ENCODE results near the gene C1GALT1C1.
"Not testable (repeated sequence)": the region's sequence is repeated elsewhere in the genome, so short reads cannot be mapped to it uniquely, and the experiment has no call there.

The C1GALT1C1 gene

GRCh38 chrX:120629667-120630537, at the start of gene C1GALT1C1:
Gene C1GALT1C1, minus strand, starts transcription at chrX:120630054. Its CDS starts 2,888 bp downstream, at chrX:120627166.
- peak; percentile 92 for DNase-seq (ENCODE audit: low spot score)

DNA sequence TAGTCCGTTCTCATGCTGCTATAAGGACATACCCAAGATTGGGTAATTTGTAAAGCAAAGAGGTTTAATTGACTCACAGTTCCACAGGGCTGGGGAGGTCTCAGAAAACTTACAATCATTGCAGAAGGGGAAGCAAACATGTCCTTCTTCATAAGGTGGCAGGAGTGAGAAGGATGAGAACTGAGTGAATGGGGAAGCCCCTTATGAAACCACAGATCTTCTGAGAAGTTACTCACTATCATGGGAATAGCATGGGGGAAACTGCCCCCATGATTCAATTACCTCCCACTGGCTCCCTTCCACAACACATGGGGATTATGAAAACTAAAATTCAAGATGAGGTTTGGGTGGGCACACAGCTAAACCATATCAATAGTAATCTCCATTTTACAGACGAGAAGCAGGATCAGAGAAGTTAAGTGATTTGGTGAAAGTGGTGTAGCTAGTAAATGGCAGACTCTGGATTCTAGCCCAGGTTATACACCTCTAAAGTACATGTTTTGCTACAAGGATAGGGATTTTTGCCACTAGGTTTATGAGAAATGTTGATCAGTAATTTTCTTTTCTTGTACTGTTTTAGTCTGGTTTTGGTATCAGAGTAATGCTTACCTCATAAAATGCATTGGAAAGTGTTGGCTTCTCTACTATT, 47.3 kb upstream of the C1GALT1C1 start:
- DNase-seq (ENCODE audit: low spot score): no peak

- DNase-seq (ENCODE audit: low spot score): no peak
Measured at GRCh38 chrX:120672841-120673530, 43.1 kb upstream of the C1GALT1C1 start.

GRCh38 chrX:120672389-120672788, 42.5 kb upstream of the C1GALT1C1 start:
- DNase-seq (ENCODE audit: low spot score): no peak

DNA sequence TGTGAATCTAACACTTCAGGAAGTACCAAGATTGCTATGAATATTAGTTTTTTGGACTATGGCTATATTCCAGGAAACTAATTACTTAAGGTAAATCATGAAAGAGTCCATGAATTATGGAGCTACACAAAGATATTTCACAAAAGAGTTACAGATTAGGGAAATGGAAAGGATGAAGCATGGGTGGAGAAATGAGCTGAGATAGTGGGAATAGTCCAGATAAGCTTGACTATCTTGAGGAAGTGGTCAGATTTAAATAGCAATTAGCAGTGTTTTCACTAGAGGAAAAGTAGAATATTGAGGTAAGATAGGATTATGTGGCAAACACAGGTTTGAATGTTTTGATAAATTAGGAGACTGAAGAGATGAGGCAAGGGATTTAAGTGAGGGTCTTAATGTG, 42.1 kb upstream of the C1GALT1C1 start:
- DNase-seq (ENCODE audit: low spot score): no peak

- no peak for DNase-seq (ENCODE audit: low spot score)
Measured at GRCh38 chrX:120668357-120668756, 38.5 kb upstream of the C1GALT1C1 start.

DNA sequence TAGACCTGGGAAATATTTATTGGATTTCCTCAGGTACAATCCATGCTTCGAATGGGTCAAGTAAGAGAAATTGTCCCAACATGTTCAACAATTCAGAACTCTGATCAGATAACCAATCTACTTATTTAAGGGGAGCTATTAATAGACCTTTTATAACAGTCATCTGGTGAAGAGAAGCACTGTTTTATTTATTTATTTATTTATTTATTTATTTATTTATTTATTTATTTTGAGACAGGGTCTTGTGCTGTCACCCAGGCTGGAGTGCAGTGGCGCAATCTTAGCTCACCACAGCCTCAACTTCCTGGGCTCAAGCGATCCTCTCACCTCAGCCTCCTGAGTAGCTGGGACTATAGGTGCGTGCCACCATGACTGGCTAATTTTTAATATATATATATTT, 34.7 kb upstream of the C1GALT1C1 start:
- not testable (repeated sequence) for DNase-seq (ENCODE audit: low spot score)

GRCh38 chrX:120664081-120664480, 34.2 kb upstream of the C1GALT1C1 start:
- DNase-seq (ENCODE audit: low spot score): peak; percentile 18

DNA sequence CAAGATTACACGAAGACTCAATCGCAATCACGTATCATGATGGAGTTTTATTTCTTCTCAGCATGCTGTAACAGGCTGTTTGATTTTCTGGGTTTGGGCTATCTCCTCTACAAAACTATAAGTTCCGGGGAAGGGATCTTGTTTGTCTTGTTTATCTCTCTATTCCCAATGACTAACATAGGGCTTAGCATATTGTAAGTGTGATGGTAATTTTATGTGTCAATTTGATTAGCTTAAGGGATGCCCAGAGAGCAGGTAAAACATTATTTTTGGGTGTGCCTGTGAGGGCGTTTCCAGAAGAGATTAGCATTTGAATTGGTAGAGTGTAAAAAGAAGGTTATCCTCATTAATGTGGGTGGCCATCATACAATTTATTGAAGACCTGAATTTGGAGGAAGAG, 32.8 kb upstream of the C1GALT1C1 start:
- DNase-seq (ENCODE audit: low spot score): no peak

DNA sequence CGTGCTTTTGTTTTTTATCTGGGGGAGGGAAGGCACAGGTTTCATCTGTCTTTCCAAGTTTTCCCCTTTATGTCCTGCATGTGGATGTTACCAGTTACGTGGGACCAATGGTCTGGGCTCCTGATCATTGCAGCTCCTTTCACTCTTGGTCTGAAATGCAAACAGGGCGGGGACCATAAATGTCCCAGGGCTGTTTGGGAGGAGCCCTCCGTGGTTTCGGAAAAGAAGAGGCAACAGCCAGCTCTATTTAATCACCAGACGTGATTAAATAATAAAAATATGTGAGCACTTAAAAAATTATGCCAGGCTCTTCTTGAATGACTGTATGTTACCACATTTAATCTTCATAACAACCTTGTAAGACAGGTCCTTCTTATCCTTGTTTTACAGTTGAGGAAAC, 30.8 kb upstream of the C1GALT1C1 start:
- DNase-seq (ENCODE audit: low spot score): no peak

GRCh38 chrX:120653000-120653399, 23.1 kb upstream of the C1GALT1C1 start:
- no peak for DNase-seq (ENCODE audit: low spot score)

GRCh38 chrX:120652256-120652655, 22.4 kb upstream of the C1GALT1C1 start:
- DNase-seq (ENCODE audit: low spot score): not testable (repeated sequence)

DNA sequence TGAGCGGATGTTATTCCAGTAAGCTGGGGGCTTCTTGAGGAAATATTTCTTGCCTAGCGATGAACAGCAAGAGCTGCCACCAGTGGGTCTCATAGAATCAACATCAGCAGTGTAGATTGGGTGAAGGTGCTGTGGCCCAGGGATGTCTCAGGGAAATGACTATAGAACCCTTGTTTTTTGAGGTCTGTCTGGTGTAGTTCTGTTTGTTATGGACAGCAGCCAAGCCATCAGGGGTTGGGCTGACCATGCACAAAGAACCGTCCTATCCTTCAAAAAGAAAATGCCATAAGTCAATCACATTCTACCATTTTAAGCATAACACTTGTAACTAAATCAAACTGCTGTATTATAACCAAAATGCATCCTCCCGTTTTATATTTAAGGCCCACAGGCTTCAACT, 17.3 kb upstream of the C1GALT1C1 start:
- no peak for DNase-seq (ENCODE audit: low spot score)

DNA sequence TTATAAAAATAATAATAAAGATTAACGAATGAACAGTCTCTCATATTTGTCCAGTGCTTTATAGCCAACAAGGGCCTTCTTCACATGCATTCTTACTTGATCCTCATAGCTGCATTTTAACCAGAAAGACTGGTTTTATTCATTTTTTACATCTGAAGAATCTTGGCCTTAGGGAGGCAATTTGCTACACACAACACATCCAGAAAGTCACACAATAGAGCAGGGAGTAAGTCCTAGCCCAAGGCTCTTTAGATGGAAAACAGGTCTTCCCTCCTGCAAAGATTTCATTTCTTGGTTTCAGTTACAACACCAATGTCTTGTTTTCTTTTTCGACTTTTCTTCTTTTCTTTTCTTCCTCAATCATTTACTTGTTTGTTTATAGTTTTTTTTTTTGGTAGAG, 13.0 kb upstream of the C1GALT1C1 start:
- no peak for DNase-seq (ENCODE audit: low spot score)

DNA sequence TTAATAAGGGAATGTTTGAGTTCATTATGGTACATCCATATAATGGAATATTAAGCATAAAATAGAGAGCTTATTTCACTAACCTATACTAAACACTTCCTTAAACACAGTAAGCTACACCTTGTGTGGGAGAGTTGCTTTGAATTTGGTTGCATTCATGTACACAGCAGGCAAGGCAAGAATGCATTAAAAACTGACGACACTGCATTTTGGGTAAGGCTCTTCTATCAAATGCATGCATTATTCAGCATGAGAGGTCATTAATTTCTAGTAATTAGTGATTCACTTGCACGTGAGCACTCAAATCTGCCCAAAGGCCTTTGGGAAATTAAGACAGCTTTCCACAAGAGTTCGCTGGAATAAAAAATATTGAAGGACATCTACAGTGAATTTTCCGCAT, 8.8 kb upstream of the C1GALT1C1 start:
- DNase-seq (ENCODE audit: low spot score): no peak

DNA sequence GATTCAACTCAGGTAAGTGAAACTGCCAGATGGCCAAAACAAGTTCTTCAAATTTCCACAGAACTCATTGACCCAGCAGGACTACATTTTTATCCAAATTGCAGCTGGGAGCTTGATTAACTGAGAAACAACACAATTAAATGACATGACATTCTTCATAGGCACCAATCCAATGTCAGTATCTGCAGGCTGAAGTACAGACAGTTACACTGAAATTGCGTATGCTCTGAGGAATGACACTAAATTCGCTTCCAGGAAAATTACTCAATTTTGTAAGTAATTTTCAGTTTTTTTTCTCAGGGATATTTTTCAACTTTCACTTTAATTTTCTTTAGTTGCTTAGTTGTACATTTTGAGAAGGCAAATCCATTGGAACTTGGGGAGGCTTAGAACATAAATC, 4.5 kb downstream of the C1GALT1C1 start:
- no peak for DNase-seq (ENCODE audit: low spot score)

- DNase-seq (ENCODE audit: low spot score): no peak
Measured at GRCh38 chrX:120617996-120618630, 11.7 kb downstream of the C1GALT1C1 start.

DNA sequence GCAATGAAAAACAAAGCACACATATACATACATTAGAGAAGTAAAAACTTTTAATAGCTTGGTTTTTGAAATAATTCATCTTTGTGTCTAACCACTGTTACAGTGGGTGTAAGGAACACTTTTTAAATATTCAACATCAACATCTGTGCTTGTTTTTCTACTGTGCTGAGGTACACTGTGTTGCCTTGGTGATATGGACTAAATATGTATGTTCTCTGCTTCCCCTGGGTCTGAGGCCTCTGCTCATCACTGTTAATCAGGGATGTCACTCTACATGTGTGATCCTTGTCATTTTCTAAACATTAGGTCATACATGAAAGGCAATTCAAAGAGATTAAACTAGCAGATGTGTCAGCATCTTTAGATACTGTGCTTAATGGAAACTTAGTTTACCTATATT, 15.0 kb downstream of the C1GALT1C1 start:
- DNase-seq (ENCODE audit: low spot score): no peak

- DNase-seq (ENCODE audit: low spot score): no peak
Measured at GRCh38 chrX:120612086-120612485, 17.8 kb downstream of the C1GALT1C1 start.

DNA sequence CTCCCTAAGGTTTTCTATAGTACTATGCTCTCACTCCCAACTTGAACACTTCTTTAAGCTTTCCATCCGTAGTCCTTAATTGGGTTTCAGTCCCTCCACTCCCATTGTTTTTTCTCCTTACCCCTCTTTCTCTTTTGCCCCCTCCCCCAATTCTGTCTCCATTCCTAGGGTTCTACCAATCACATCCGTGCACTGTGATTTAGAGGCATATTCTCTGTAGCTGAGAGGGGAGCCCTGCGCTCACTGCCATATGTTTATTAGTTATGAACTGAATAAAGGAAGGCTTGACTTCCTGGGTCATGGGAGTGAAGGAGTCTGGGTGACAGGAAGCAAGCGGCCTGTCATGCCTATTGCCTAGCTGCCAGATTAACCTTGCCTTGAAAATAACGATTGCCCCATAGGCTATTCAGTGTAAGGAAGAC, 25.5 kb downstream of the C1GALT1C1 start:
- peak; percentile 7 for DNase-seq (ENCODE audit: low spot score)

- peak; percentile 63 for DNase-seq (ENCODE audit: low spot score)
Measured at GRCh38 chrX:120603707-120604360, 26.0 kb downstream of the C1GALT1C1 start, which contains the start of gene MCTS1. Gene MCTS1, plus strand, starts transcription at chrX:120604101. Its CDS starts 136 bp downstream, at chrX:120604237.

- no peak for DNase-seq (ENCODE audit: low spot score)
Measured at GRCh38 chrX:120585702-120586101, 44.2 kb downstream of the C1GALT1C1 start.

All from hematopoietic multipotent progenitor cell treated with erythropoietin and hydrocortisone succinate and interleukin-3 and kit ligand, for 15 days (in vitro differentiated cells).